OCI-LY1 (cell line): ENCODE measurements around the gene SH3PXD2A.

ENCODE experiments used
- H2AFZ ChIP-seq: fragments of 200-600 bp; sonication (generic), shearing (Covaris generic); 2 replicates; pipeline ENCODE4 v1.6.0; 2014; ENCODE audit warnings: antibody characterized with exemption, mild to moderate bottlenecking, low read length
- H3F3A ChIP-seq: fragments of 200-600 bp; sonication (generic), shearing (Covaris generic); 2 replicates; pipeline ENCODE4 v1.6.0; 2014; ENCODE audit warnings: mild to moderate bottlenecking, antibody characterized with exemption, low read length, moderate library complexity; ENCODE audit not compliant: insufficient read depth
- H3K27ac ChIP-seq: fragments of 200-600 bp; sonication (generic); 2 replicates; pipeline ENCODE4 v1.5.1; 2014; ENCODE audit warnings: low read length, mixed run types, mild to moderate bottlenecking, low read depth; ENCODE audit not compliant: poor library complexity, severe bottlenecking
- H3K27me3 ChIP-seq: fragments of 200-600 bp; sonication (generic); 2 replicates; pipeline ENCODE4 v1.6.0; 2014; ENCODE audit warnings: antibody characterized with exemption, mild to moderate bottlenecking, low read length, moderate library complexity; ENCODE audit not compliant: insufficient read depth
- H3K36me3 ChIP-seq: fragments of 200-600 bp; sonication (generic); 2 replicates; pipeline ENCODE4 v1.6.1; 2014; ENCODE audit warnings: mild to moderate bottlenecking, antibody characterized with exemption, low read length, moderate library complexity, mixed read lengths; ENCODE audit not compliant: insufficient read depth
- H3K4me1 ChIP-seq: fragments of 200-600 bp; sonication (generic); 2 replicates; pipeline ENCODE4 v1.5.1; 2014; ENCODE audit warnings: mild to moderate bottlenecking, low read length, moderate library complexity; ENCODE audit not compliant: insufficient read depth, severe bottlenecking
- H3K4me2 ChIP-seq: fragments of 200-600 bp; sonication (generic), shearing (Covaris generic); 2 replicates; pipeline ENCODE4 v1.6.1; 2014; ENCODE audit warnings: low read length
- H3K4me3 ChIP-seq: fragments of 200-600 bp; sonication (generic); 2 replicates; pipeline ENCODE4 v1.5.1; 2014; ENCODE audit warnings: low read length, low read depth, mild to moderate bottlenecking, mixed read lengths; ENCODE audit not compliant: poor library complexity, severe bottlenecking
- H3K79me2 ChIP-seq: fragments of 200-600 bp; shearing (Covaris generic); 2 replicates; pipeline ENCODE4 v1.6.1; 2016; ENCODE audit warnings: mixed run types, low read length, mixed read lengths; ENCODE audit not compliant: insufficient read depth
- H3K9ac ChIP-seq: fragments of 200-600 bp; sonication (generic), shearing (Covaris generic); 2 replicates; pipeline ENCODE4 v1.6.1; 2014; ENCODE audit warnings: mild to moderate bottlenecking, low read length, mixed read lengths
- H3K9me2 ChIP-seq: fragments of 200-600 bp; sonication (generic), shearing (Covaris generic); 2 replicates; pipeline ENCODE4 v1.6.1; 2014; ENCODE audit warnings: low read depth, mild to moderate bottlenecking, low read length, mixed read lengths
- H3K9me3 ChIP-seq: fragments of 200-600 bp; shearing (Covaris generic); 2 replicates; pipeline ENCODE4 v1.6.1; 2014; ENCODE audit warnings: low read length, mixed read lengths
- H4K20me1 ChIP-seq: fragments of 200-600 bp; sonication (generic), shearing (Covaris generic); 2 replicates; pipeline ENCODE4 v1.6.0; 2016; ENCODE audit warnings: mild to moderate bottlenecking, low read length; ENCODE audit not compliant: insufficient read depth
- CTCF ChIP-seq: fragments of 200-600 bp; sonication (generic), shearing (Covaris generic); IDR thresholded peaks from 2 replicates; pipeline ENCODE4 v1.5.1; 2017; ENCODE audit warnings: mild to moderate bottlenecking, antibody characterized with exemption, low read length, moderate library complexity, mixed read lengths
- EZH2 ChIP-seq: fragments of 200-600 bp; sonication (generic), shearing (Covaris generic); IDR thresholded peaks from 2 replicates; pipeline ENCODE4 v1.8.0; 2017; ENCODE audit warnings: borderline replicate concordance, mixed run types, mild to moderate bottlenecking, antibody characterized with exemption, low read length, moderate library complexity, mixed read lengths

The SH3PXD2A gene

GRCh38 chr10:103709341-103709920 lies 145.9 kb downstream of the SH3PXD2A start:
- Histone ChIP-seq H3K4me3 (no peak overlapping the region), H2AFZ (no peak overlapping the region), H3K9me2 (no peaks in the 10 kb centered on the region), H3F3A (no peaks in the 10 kb centered on the region), H3K9me3 (no peaks in the 10 kb centered on the region), H4K20me1 (no peaks in the 10 kb centered on the region), H3K4me1 (no peaks in the 10 kb centered on the region), H3K27me3 (peaks cover 4% of the 10 kb centered on the region; the same call in 1 of the 2 replicates), H3K9ac (no peak overlapping the region), H3K27ac (no peak overlapping the region), H3K4me2 (no peak overlapping the region), H3K36me3 (no peaks in the 10 kb centered on the region), H3K79me2 (no peaks in the 10 kb centered on the region)
- TF ChIP-seq EZH2 (no peak), CTCF (no peak)

GRCh38 chr10:103708627-103709288 lies 146.6 kb downstream of the SH3PXD2A start:
- Histone ChIP-seq H3K4me2 (no peak overlapping the region), H4K20me1 (no peaks in the 10 kb centered on the region)

GRCh38 chr10:103707956-103708626 lies 147.3 kb downstream of the SH3PXD2A start:
- Histone ChIP-seq H3K9me3 (no peaks in the 10 kb centered on the region), H3F3A (no peaks in the 10 kb centered on the region), H3K36me3 (no peaks in the 10 kb centered on the region), H4K20me1 (no peaks in the 10 kb centered on the region), H3K27me3 (peaks cover 4% of the 10 kb centered on the region; the same call in 1 of the 2 replicates), H3K4me3 (no peak overlapping the region), H3K9me2 (no peaks in the 10 kb centered on the region), H2AFZ (no peak overlapping the region), H3K9ac (no peak overlapping the region), H3K4me2 (no peak overlapping the region), H3K4me1 (no peaks in the 10 kb centered on the region), H3K27ac (no peak overlapping the region), H3K79me2 (no peaks in the 10 kb centered on the region)
- TF ChIP-seq EZH2 (no peak), CTCF (no peak)

More at GRCh38 chr10:103708627-103709288, 146.6 kb downstream of the SH3PXD2A start:
- Histone ChIP-seq H3K36me3 (no peaks in the 10 kb centered on the region), H3K9ac (no peak overlapping the region), H3K27me3 (peaks cover 4% of the 10 kb centered on the region; the same call in 1 of the 2 replicates), H3K9me3 (no peaks in the 10 kb centered on the region), H3K9me2 (no peaks in the 10 kb centered on the region), H3K27ac (no peak overlapping the region), H3K79me2 (no peaks in the 10 kb centered on the region), H3K4me1 (no peaks in the 10 kb centered on the region), H2AFZ (no peak overlapping the region), H3F3A (no peaks in the 10 kb centered on the region), H3K4me3 (no peak overlapping the region)
- no peak for TF ChIP-seq CTCF
- TF ChIP-seq EZH2, result no peak
